ENCODE measurements around the gene ANKRD61. TPM values are rescaled to one million over a fixed set of nuclear protein-coding genes. Genes with fewer than 3 reads are reported as not detected.

ANKRD61 gene
- total RNA-seq, 1 donor from 2014 or later, result 0.26 TPM

DNA sequence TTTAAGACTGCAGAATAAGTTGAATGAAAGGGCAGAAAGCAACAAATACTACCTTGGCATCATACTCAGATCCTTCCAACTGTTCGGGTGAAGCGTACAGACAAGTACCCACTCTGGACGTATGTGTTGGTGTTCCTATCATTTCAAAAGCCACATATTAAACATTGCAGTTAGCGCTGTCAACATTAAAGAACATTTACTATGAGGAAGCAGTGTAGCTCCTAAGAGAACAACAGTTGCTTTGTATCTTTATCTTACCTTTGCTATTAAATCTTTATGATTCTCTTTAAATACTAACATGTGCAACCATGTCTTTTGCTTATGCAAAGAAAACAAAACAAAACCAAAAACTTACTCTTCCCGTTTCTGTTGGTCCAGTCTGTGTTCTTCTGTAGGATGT is 2.6 kb upstream of the ANKRD61 start:
- Histone ChIP-seq H3K4me3 (ENCODE audit: low read depth, low read length) (no peak overlapping the region), H3K27me3 (ENCODE audit: control insufficient read depth, insufficient read depth, low read length) (no peaks in the 10 kb centered on the region), H3K36me3 (ENCODE audit: control insufficient read depth, insufficient read depth, low read length) (peaks cover 14% of the 10 kb centered on the region)
- no peak for FAIRE-seq
- no peak for DNase-seq (ENCODE audit: low read depth)
- TF ChIP-seq, protein P1, sequence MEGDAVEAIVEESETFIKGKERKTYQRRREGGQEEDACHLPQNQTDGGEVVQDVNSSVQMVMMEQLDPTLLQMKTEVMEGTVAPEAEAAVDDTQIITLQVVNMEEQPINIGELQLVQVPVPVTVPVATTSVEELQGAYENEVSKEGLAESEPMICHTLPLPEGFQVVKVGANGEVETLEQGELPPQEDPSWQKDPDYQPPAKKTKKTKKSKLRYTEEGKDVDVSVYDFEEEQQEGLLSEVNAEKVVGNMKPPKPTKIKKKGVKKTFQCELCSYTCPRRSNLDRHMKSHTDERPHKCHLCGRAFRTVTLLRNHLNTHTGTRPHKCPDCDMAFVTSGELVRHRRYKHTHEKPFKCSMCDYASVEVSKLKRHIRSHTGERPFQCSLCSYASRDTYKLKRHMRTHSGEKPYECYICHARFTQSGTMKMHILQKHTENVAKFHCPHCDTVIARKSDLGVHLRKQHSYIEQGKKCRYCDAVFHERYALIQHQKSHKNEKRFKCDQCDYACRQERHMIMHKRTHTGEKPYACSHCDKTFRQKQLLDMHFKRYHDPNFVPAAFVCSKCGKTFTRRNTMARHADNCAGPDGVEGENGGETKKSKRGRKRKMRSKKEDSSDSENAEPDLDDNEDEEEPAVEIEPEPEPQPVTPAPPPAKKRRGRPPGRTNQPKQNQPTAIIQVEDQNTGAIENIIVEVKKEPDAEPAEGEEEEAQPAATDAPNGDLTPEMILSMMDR (IDR thresholded peaks at IDR 0.05; ENCODE audit: insufficient read depth, low read length, severe bottlenecking), result no peak

DNA sequence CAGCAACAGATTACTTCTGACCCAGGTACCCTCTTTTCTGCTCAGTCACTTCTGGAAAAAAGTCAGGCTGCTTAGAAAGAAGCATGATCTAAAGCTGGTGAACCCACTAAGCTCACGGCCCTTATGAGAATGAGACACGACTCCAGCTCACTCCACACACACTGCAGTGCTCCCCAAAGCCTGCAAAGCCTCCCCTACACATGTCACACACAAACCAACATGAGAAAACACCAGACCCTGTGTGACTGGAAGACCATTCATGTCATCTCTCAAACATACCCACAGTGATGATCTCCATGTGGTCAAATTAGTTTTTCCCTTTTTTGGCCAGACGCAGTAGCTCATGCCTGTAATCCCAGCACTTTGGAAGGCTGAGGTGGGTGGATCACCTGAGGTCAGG is 391 bp downstream of the ANKRD61 start:
- H3K36me3 ChIP-seq (ENCODE audit: control insufficient read depth, insufficient read depth, low read length), result peaks cover 9% of the 10 kb centered on the region
- TF ChIP-seq, protein P1 (IDR thresholded peaks at IDR 0.05; ENCODE audit: insufficient read depth, low read length, severe bottlenecking), result no peak
- no peak for DNase-seq (ENCODE audit: low read depth)
- no peaks in the 10 kb centered on the region for H3K27me3 ChIP-seq (ENCODE audit: control insufficient read depth, insufficient read depth, low read length)
- FAIRE-seq, result no peak
- H3K4me3 ChIP-seq (ENCODE audit: low read depth, low read length), result no peak overlapping the region

DNA sequence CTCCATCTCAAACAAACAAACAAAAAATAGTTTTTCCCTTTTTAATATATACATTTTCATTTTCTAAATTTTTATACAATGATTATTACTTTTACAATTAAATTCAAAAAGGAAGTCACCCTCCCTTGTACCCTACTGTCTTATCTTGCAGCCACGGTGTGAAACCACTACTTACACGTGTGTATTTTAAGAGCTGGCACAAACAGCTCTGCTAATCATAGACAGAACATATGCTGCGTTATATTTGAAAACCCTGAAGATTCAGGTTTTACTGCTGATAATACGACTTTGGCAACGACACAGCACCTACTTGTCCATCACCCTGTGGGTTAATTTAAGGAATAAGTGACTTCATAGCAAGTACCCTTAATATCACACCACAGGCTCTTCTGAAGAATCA is 991 bp downstream of the ANKRD61 start:
- DNase-seq (ENCODE audit: low read depth) (no peak), FAIRE-seq (no peak)
- Histone ChIP-seq H3K36me3 (ENCODE audit: control insufficient read depth, insufficient read depth, low read length) (peaks cover 8% of the 10 kb centered on the region), H3K4me3 (ENCODE audit: low read depth, low read length) (no peak overlapping the region), H3K27me3 (ENCODE audit: control insufficient read depth, insufficient read depth, low read length) (no peaks in the 10 kb centered on the region)
- TF ChIP-seq, protein P1 (IDR thresholded peaks at IDR 0.05; ENCODE audit: insufficient read depth, low read length, severe bottlenecking), result no peak

DNA sequence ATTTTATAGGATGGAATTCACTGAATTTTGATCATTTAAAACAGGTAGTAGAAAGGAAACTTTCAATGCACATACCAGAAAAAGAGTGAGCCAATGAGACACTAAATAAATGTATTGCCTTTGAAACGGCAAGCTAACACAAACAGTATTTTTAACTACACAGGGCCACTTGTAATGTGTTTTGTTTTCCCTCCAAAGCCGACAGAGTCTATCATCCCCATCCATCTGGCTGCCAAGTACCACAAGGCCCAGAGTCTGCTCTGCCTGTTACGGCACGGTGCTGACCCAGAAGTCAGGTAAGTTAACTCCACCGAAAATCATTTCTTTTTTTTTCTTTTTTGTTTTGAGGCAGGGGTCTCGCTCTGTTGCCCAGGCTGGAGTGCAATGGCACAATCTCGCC is 1.5 kb downstream of the ANKRD61 start:
- H3K4me3 ChIP-seq (ENCODE audit: low read depth, low read length), result no peak overlapping the region
- TF ChIP-seq, protein P1 (IDR thresholded peaks at IDR 0.05; ENCODE audit: insufficient read depth, low read length, severe bottlenecking), result no peak
- FAIRE-seq (no peak), DNase-seq (ENCODE audit: low read depth) (no peak)
- H3K27me3 ChIP-seq (ENCODE audit: control insufficient read depth, insufficient read depth, low read length), result no peaks in the 10 kb centered on the region
- peaks cover 8% of the 10 kb centered on the region for H3K36me3 ChIP-seq (ENCODE audit: control insufficient read depth, insufficient read depth, low read length)

DNA sequence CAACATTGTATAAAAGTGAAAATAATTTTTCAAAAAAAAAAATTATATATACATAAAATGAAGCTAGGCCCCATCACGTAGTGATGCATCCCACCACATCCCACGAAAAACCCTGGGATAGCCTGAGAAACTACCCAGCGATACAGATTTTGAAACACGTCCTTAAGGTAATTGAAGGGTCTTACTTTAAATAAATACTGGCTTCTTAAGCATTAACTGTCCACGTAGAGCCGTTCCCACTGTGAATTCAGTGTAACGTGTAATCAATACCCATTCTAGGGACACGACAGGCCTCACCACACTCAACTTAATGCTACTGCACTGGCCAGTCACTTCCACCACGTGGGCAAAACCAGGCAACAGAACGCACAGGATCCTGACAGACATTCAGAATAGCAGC is 4.0 kb downstream of the ANKRD61 start:
- DNase-seq (ENCODE audit: low read depth) (no peak), FAIRE-seq (no peak)
- Histone ChIP-seq H3K36me3 (ENCODE audit: control insufficient read depth, insufficient read depth, low read length) (peaks cover 8% of the 10 kb centered on the region), H3K27me3 (ENCODE audit: control insufficient read depth, insufficient read depth, low read length) (no peaks in the 10 kb centered on the region), H3K4me3 (ENCODE audit: low read depth, low read length) (no peak overlapping the region)
- TF ChIP-seq, protein P1 (IDR thresholded peaks at IDR 0.05; ENCODE audit: insufficient read depth, low read length, severe bottlenecking), result no peak

DNA sequence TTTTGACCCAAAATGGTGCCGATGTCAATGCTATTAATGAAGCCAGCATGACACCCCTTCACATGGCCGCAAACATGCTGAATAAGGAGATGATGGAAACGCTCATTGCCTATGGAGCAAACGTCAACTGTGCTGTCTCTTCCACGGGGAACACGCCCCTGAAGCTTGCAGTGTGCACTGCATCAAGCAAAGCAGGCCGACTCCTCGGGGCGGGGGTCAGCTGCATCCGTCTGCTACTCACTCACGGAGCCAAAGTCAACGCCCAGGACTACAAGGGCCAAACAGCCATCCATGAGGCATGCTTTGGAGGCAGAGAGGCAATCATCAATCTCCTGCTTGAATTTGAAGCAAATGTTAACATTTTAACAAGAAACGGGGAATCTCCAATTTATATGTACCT is 4.5 kb downstream of the ANKRD61 start:
- Histone ChIP-seq H3K36me3 (ENCODE audit: control insufficient read depth, insufficient read depth, low read length) (peaks cover 11% of the 10 kb centered on the region), H3K4me3 (ENCODE audit: low read depth, low read length) (no peak overlapping the region), H3K27me3 (ENCODE audit: control insufficient read depth, insufficient read depth, low read length) (no peaks in the 10 kb centered on the region)
- no peak for DNase-seq (ENCODE audit: low read depth)
- TF ChIP-seq, protein P1 (IDR thresholded peaks at IDR 0.05; ENCODE audit: insufficient read depth, low read length, severe bottlenecking), result no peak
- FAIRE-seq, result no peak

Data from bronchial epithelial cell (primary cell).